ENCODE measurements around the gene ZSCAN12. TPM values are rescaled to one million over a fixed set of nuclear protein-coding genes. Genes with fewer than 3 reads are reported as not detected.

The ZSCAN12 gene
- total and polyA plus RNA-seq, 2 donors (not counting 1 experiment from before 2014, with no cell fraction given), result 4.7 to 9.6 TPM

- peaks cover 9% of the 10 kb centered on the region for H3K79me2 ChIP-seq (ENCODE audit: control insufficient read depth, insufficient read depth, low read length)
- H3K4me3 ChIP-seq (replicated peaks in 1 of 4; ENCODE audit: control extremely low read depth in 1 of 4, insufficient read depth in 1 of 4, low read depth in 3 of 4, low read length in 4 of 4), result peak overlapping the region in 1 of 4 experiments; percentile 86
- H3K27ac ChIP-seq (ENCODE audit: insufficient read depth, low read length), result peak overlapping the region; percentile 81
- H3K27me3 ChIP-seq (ENCODE audit: control insufficient read depth, insufficient read depth, low read length), result no peaks in the 10 kb centered on the region
- no peaks in the 10 kb centered on the region for H3K36me3 ChIP-seq (ENCODE audit: control insufficient read depth, insufficient read depth, low read length)
- peak overlapping the region; percentile 93 for H2AFZ ChIP-seq (ENCODE audit: low read length)
- H3K9ac ChIP-seq (ENCODE audit: insufficient read depth, low read length), result peak overlapping the region; percentile 47
- DNase-seq (ENCODE audit: low read depth in 2 of 2), result no peak
- peak overlapping the region; percentile 49 for H3K4me2 ChIP-seq (ENCODE audit: extremely low read depth, insufficient read depth, low read length)
- H3K9me3 ChIP-seq (ENCODE audit: control insufficient read depth, insufficient read depth, low read depth, low read length), result no peaks in the 10 kb centered on the region
- TF ChIP-seq EZH2 (IDR thresholded peaks at IDR 0.05; ENCODE audit: low read length, missing control alignments) (no peak), CTCF (conservative IDR thresholded peaks at IDR 0.05 in 1 of 2, IDR thresholded peaks at IDR 0.05 in 1 of 2; ENCODE audit: low read depth in 1 of 2, low read length in 2 of 2) (no peak)
- peaks cover 5% of the 10 kb centered on the region for H3K4me1 ChIP-seq (ENCODE audit: control insufficient read depth, extremely low read depth, insufficient read depth, low read length)
- H4K20me1 ChIP-seq (ENCODE audit: control insufficient read depth, extremely low read depth, insufficient read depth, low read length), result no peaks in the 10 kb centered on the region
Observed at GRCh38 chr6:28356666-28357020, 42.9 kb downstream of the ZSCAN12 start.

GRCh38 chr6:28355743-28356665, 43.5 kb downstream of the ZSCAN12 start:
- H3K4me3 ChIP-seq (replicated peaks in 1 of 4; ENCODE audit: control extremely low read depth in 1 of 4, insufficient read depth in 1 of 4, low read depth in 3 of 4, low read length in 4 of 4), result peak overlapping the region; percentile 82 to 87 (median 86)
- H2AFZ ChIP-seq (ENCODE audit: low read length), result peak overlapping the region; percentile 93
- peak overlapping the region; percentile 71 for H3K9ac ChIP-seq (ENCODE audit: insufficient read depth, low read length)
- H3K4me1 ChIP-seq (ENCODE audit: control insufficient read depth, extremely low read depth, insufficient read depth, low read length), result peaks cover 5% of the 10 kb centered on the region
- H3K4me2 ChIP-seq (ENCODE audit: extremely low read depth, insufficient read depth, low read length), result peak overlapping the region; percentile 87
- H3K27me3 ChIP-seq (ENCODE audit: control insufficient read depth, insufficient read depth, low read length), result no peaks in the 10 kb centered on the region
- no peaks in the 10 kb centered on the region for H4K20me1 ChIP-seq (ENCODE audit: control insufficient read depth, extremely low read depth, insufficient read depth, low read length)
- H3K9me3 ChIP-seq (ENCODE audit: control insufficient read depth, insufficient read depth, low read depth, low read length), result no peaks in the 10 kb centered on the region
- TF ChIP-seq CTCF (conservative IDR thresholded peaks at IDR 0.05 in 1 of 2, IDR thresholded peaks at IDR 0.05 in 1 of 2; ENCODE audit: low read depth in 1 of 2, low read length in 2 of 2) (peak; percentile 78), EZH2 (IDR thresholded peaks at IDR 0.05; ENCODE audit: low read length, missing control alignments) (no peak)
- H3K27ac ChIP-seq (ENCODE audit: insufficient read depth, low read length), result peak overlapping the region; percentile 81
- no peaks in the 10 kb centered on the region for H3K36me3 ChIP-seq (ENCODE audit: control insufficient read depth, insufficient read depth, low read length)
- H3K79me2 ChIP-seq (ENCODE audit: control insufficient read depth, insufficient read depth, low read length), result peaks cover 14% of the 10 kb centered on the region
- DNase-seq (ENCODE audit: low read depth in 2 of 2), result peak; percentile 87 to 92

- peak overlapping the region; percentile 81 for H3K27ac ChIP-seq (ENCODE audit: insufficient read depth, low read length)
- H3K9me3 ChIP-seq (ENCODE audit: control insufficient read depth, insufficient read depth, low read depth, low read length), result no peaks in the 10 kb centered on the region
- no peaks in the 10 kb centered on the region for H3K27me3 ChIP-seq (ENCODE audit: control insufficient read depth, insufficient read depth, low read length)
- no peak for DNase-seq (ENCODE audit: low read depth in 2 of 2)
- H3K79me2 ChIP-seq (ENCODE audit: control insufficient read depth, insufficient read depth, low read length), result peaks cover 25% of the 10 kb centered on the region
- peak overlapping the region; percentile 87 for H3K4me2 ChIP-seq (ENCODE audit: extremely low read depth, insufficient read depth, low read length)
- peak overlapping the region; percentile 82 to 87 (median 86) for H3K4me3 ChIP-seq (replicated peaks in 1 of 4; ENCODE audit: control extremely low read depth in 1 of 4, insufficient read depth in 1 of 4, low read depth in 3 of 4, low read length in 4 of 4)
- H2AFZ ChIP-seq (ENCODE audit: low read length), result no peak overlapping the region
- H3K9ac ChIP-seq (ENCODE audit: insufficient read depth, low read length), result no peak overlapping the region
- no peak for TF ChIP-seq CTCF (conservative IDR thresholded peaks at IDR 0.05 in 1 of 2, IDR thresholded peaks at IDR 0.05 in 1 of 2; ENCODE audit: low read depth in 1 of 2, low read length in 2 of 2)
- no peak for TF ChIP-seq EZH2 (IDR thresholded peaks at IDR 0.05; ENCODE audit: low read length, missing control alignments)
- peaks cover 5% of the 10 kb centered on the region for H3K4me1 ChIP-seq (ENCODE audit: control insufficient read depth, extremely low read depth, insufficient read depth, low read length)
- no peaks in the 10 kb centered on the region for H4K20me1 ChIP-seq (ENCODE audit: control insufficient read depth, extremely low read depth, insufficient read depth, low read length)
- no peaks in the 10 kb centered on the region for H3K36me3 ChIP-seq (ENCODE audit: control insufficient read depth, insufficient read depth, low read length)
Observed at GRCh38 chr6:28354688-28355554, 44.6 kb downstream of the ZSCAN12 start.
